Stomach (tissue), 9 donors: Measurements from ENCODE around the gene CIDEB. TPM values are rescaled to one million over a fixed set of nuclear protein-coding genes. Genes with fewer than 3 reads are reported as not detected.

ENCODE experiments used
- DNase-seq, 2 donors: peaks; one replicate each; pipeline versions ENCODE4 v3.0.0 to v3.0.0-alpha.2; 2013 to 2019
- H3K27ac ChIP-seq, 5 donors: fragments of 200-600 bp in 4 of 5; sonication (generic) in 4 of 5; one replicate each; pipeline ENCODE4 v1.5.1; 2013 to 2019; ENCODE audit warnings: mild to moderate bottlenecking in 1 of 5, moderate library complexity in 1 of 5
- H3K27me3 ChIP-seq, 3 donors: fragments of 200-600 bp; sonication (generic); one replicate each; pipeline ENCODE4 v1.5.1; 2017 to 2019; ENCODE audit warnings: mixed run types in 1 of 3
- H3K36me3 ChIP-seq, 4 donors: fragments of 200-600 bp; sonication (generic); 1 replicate in 3 of 4; 2 replicates in 1 of 4; pipeline ENCODE4 v1.5.1; 2016 to 2019
- H3K4me1 ChIP-seq, 4 donors: fragments of 200-600 bp; sonication (generic); one replicate each; pipeline ENCODE4 v1.5.1; 2016 to 2019
- H3K4me3 ChIP-seq, 4 donors: fragments of 200-600 bp; sonication (generic) in 3 of 4; one replicate each; pipeline ENCODE4 v1.5.1; 2016 to 2019; ENCODE audit warnings: mild to moderate bottlenecking in 1 of 4
- H3K9me3 ChIP-seq, 4 donors: fragments of 200-600 bp; sonication (generic); one replicate each; pipeline ENCODE4 v1.5.1; 2016 to 2019
- CTCF ChIP-seq, 7 experiments: fragments of 450-650 bp in 4 of 7; fragments of 200-600 bp in 3 of 7; sonication (generic) in 3 of 7; IDR thresholded peaks; one replicate each; pipeline ENCODE4 v1.5.1; 2016 to 2019; ENCODE audit warnings: antibody characterized with exemption in 7 of 7, control low read depth in 2 of 7, mild to moderate bottlenecking in 1 of 7
- EP300 ChIP-seq: sonication (generic); formaldehyde crosslinking; IDR thresholded peaks from one replicate; pipeline ENCODE4 v1.6.1; 2017; ENCODE audit warnings: antibody characterized with exemption
- POLR2A ChIP-seq, 4 donors: fragments of 450-650 bp; IDR thresholded peaks; one replicate each; pipeline ENCODE4 v1.6.1; 2016; ENCODE audit warnings: antibody characterized with exemption in 4 of 4, control low read depth in 2 of 4, mild to moderate bottlenecking in 1 of 4, moderate library complexity in 1 of 4
- POLR2AphosphoS5 ChIP-seq, 3 donors: sonication (generic); formaldehyde crosslinking; IDR thresholded peaks; one replicate each; pipeline ENCODE4 v1.6.1; 2016; ENCODE audit warnings: antibody characterized with exemption in 3 of 3
- WGBS, 5 donors: extraction: QIAGEN DNeasy Blood & Tissue Kit in 3 of 5; methylation state at CpG; one replicate each; pipeline versions ENCODE4 v1.1.5 to v1.1.7; 2013 to 2018; 5-methylcytosine and 5-hydroxymethylcytosine counted together
- intact Hi-C: fragments of 100-400 bp; cut with DNase I; formaldehyde crosslinking; loops from one replicate; pipeline ENCODE4 v1.15.1; 2023; ENCODE audit warnings: low total_unique reads
- polyA plus RNA-seq, 3 donors: library from polyadenylated mRNA; stranded (reverse); fragments of 200-250 nt; gene quantifications; one replicate each; pipeline ENCODE4 v1.2.3, GENCODE V29; 2013
- total RNA-seq, 5 donors: library from RNA; depleted of rRNA; stranded (reverse); fragments of >200 nt; gene quantifications; one replicate each; pipeline versions ENCODE4 v1.1.0 to v1.2.3, GENCODE V29; 2014 to 2016
- donor health status: healthy with polysubstance abuse.
- donor health status: Bipolar disorder and iron deficiency.
- donor health status: healthy.

CIDEB gene
- total and polyA plus RNA-seq, 8 donors: 5.0 to 14.2 (median 6.4) TPM

GRCh38 chr14:24263848-24264247, 43.9 kb downstream of the CIDEB start:
- DNase-seq: no peak
- H3K36me3 ChIP-seq: peaks cover 28 to 66% (median 44%) of the 10 kb centered on the region in 4 donors
- no peak overlapping the region for H3K27ac ChIP-seq
- no peaks in the 10 kb centered on the region for H3K9me3 ChIP-seq
- H3K4me3 ChIP-seq: no peak overlapping the region
- intact Hi-C loops: no loop called here
- TF ChIP-seq EP300: no peak
- no peak for TF ChIP-seq CTCF (IDR thresholded peaks at IDR 0.05)
- no peak for TF ChIP-seq POLR2AphosphoS5 (IDR thresholded peaks at IDR 0.05)
- TF ChIP-seq POLR2A (IDR thresholded peaks at IDR 0.05): no peak
- no peaks in the 10 kb centered on the region for H3K27me3 ChIP-seq
- WGBS, 5 donors: 63 to 83% (median 71%) methylated on average over 6 of the region's 6 CpGs
- H3K4me1 ChIP-seq: peaks cover 0 to 9% (median 6%) of the 10 kb centered on the region in 4 donors

- Histone ChIP-seq H3K27me3 (no peaks in the 10 kb centered on the region), H3K27ac (no peak within 1 kb of the TSS), H3K9me3 (no peaks in the 10 kb centered on the region), H3K36me3 (peaks cover 21 to 63% (median 36%) of the 10 kb centered on the region in 4 donors), H3K4me1 (peaks cover 0 to 12% (median 6%) of the 10 kb centered on the region in 4 donors), H3K4me3 (no peak within 1 kb of the TSS)
- WGBS, 5 donors: 71 to 84% (median 82%) methylated on average over 9 to 14 of the region's 14 CpGs
- TF ChIP-seq EP300 (no peak), POLR2A (IDR thresholded peaks at IDR 0.05) (no peak), POLR2AphosphoS5 (IDR thresholded peaks at IDR 0.05) (no peak), CTCF (IDR thresholded peaks at IDR 0.05) (no peak)
- no peak for DNase-seq
- intact Hi-C loops: no loop called here
Observed at GRCh38 chr14:24262821-24263733, 44.7 kb downstream of the CIDEB start, which contains the start of gene TGM1. Gene TGM1, minus strand, starts transcription at chr14:24263177. Its CDS starts 825 bp downstream, at chr14:24262352.

- Histone ChIP-seq H3K9me3 (no peaks in the 10 kb centered on the region), H3K27ac (no peak overlapping the region), H3K4me1 (peaks cover 0 to 12% (median 6%) of the 10 kb centered on the region in 4 donors), H3K4me3 (no peak overlapping the region), H3K27me3 (no peaks in the 10 kb centered on the region), H3K36me3 (peaks cover 9 to 53% (median 25%) of the 10 kb centered on the region in 4 donors)
- no peak for DNase-seq
- 89 to 92% (median 91%) methylated on average over 6 to 19 of the region's 19 CpGs for WGBS, 5 donors
- intact Hi-C loops: no loop called here
- no peak for TF ChIP-seq POLR2AphosphoS5 (IDR thresholded peaks at IDR 0.05)
- TF ChIP-seq POLR2A (IDR thresholded peaks at IDR 0.05): no peak
- no peak for TF ChIP-seq CTCF (IDR thresholded peaks at IDR 0.05)
- TF ChIP-seq EP300: no peak
Observed at GRCh38 chr14:24261969-24262327, 45.8 kb downstream of the CIDEB start.

DNA sequence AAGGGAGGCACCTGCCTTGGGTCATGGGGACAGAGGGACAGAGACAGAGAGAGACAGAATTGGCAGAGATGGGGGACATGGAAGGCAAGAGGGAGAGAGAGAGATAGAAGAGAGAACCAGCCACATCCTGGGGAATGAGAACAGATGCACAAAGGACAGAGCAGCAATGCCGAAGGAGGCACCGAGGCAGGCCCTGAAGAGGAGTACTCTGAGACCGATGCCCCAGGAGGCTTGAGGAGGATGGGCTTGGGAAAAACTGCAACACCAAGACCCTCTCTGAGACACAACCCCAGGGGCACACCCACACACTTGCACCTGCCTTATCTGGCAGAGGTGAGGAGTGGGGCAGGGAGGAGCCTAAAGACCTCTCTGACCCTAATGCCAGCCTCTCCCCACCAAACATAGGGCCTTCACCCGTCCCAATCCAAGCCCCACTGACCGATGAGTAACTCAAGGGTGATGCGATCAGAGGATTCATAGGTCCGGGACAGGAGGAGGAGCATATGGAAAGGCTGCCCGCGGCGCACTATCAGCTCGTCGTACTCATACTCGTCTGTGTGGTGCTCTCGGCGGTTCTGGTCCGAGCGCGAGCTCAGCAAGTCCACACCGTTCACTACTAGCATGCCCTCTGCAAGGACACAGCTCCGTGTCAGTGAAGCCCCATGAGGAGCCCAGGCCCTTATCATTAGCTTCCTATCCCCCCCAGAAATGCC, 46.4 kb downstream of the CIDEB start:
- Histone ChIP-seq H3K9me3 (no peaks in the 10 kb centered on the region), H3K27ac (no peak overlapping the region), H3K4me1 (peaks cover 0 to 12% (median 6%) of the 10 kb centered on the region in 4 donors), H3K36me3 (peaks cover 4 to 48% (median 20%) of the 10 kb centered on the region in 4 donors), H3K27me3 (no peaks in the 10 kb centered on the region), H3K4me3 (no peak overlapping the region)
- 87 to 93% (median 89%) methylated on average over 18 to 20 of the region's 20 CpGs for WGBS, 5 donors
- no peak for TF ChIP-seq EP300
- TF ChIP-seq POLR2AphosphoS5 (IDR thresholded peaks at IDR 0.05): no peak
- TF ChIP-seq CTCF (IDR thresholded peaks at IDR 0.05): no peak
- no peak for TF ChIP-seq POLR2A (IDR thresholded peaks at IDR 0.05)
- intact Hi-C loops: no loop called here
- DNase-seq: no peak
